Measurements from ENCODE around the gene CDCA5. TPM values are rescaled to one million over a fixed set of nuclear protein-coding genes. Genes with fewer than 3 reads are reported as not detected.

Gene CDCA5
- polyA plus RNA-seq, 6 donors from 2014 or later, result 0.11 to 1.00 (median 0.47) TPM; not detected in 1

Other genes with a start within 250 kb of the CDCA5 start
- gene CDC42BPG, start 239.4 kb downstream of the CDCA5 start, polyA plus RNA-seq (ENCODE audit: low read depth in 6 of 6), result under 1 TPM in 4 of 6 donors, not detected in 2; 0.17 to 0.57 (median 0.33) TPM
- 100 to 1,000 TPM in 2 of 6 donors, 10 to 100 TPM in 4; 65.3 to 119 (median 90.7) TPM for gene EHD1, start 205.4 kb downstream of the CDCA5 start, polyA plus RNA-seq (ENCODE audit: low read depth in 6 of 6)
- 1 to 10 TPM in 5 of 6 donors, not detected in 1; 2.8 to 5.0 (median 3.4) TPM for gene ATG2A, start 166.8 kb downstream of the CDCA5 start, polyA plus RNA-seq (ENCODE audit: low read depth in 6 of 6)
- gene PPP2R5B, start 159.4 kb downstream of the CDCA5 start, polyA plus RNA-seq (ENCODE audit: low read depth in 6 of 6), result 10 to 100 TPM in 3 of 6 donors, 1 to 10 TPM in 3; 7.2 to 15.1 (median 10.2) TPM
- gene GPHA2, start 148.1 kb downstream of the CDCA5 start, polyA plus RNA-seq (ENCODE audit: low read depth in 6 of 6), result not detected
- gene MAJIN, start 111.9 kb downstream of the CDCA5 start, polyA plus RNA-seq (ENCODE audit: low read depth in 6 of 6), result 1 to 10 TPM in 2 of 6 donors, under 1 TPM in 2, not detected in 2; 0.48 to 1.7 (median 1.1) TPM
- 1 to 10 TPM in 3 of 6 donors, under 1 TPM in 2, not detected in 1; 0.13 to 2.9 (median 1.6) TPM for gene BATF2, start 87.1 kb downstream of the CDCA5 start, polyA plus RNA-seq (ENCODE audit: low read depth in 6 of 6)
- gene ARL2, start 69.9 kb downstream of the CDCA5 start, polyA plus RNA-seq (ENCODE audit: low read depth in 6 of 6), result 10 to 100 TPM; 45.9 to 74.0 (median 64.2) TPM
- 10 to 100 TPM; 11.7 to 18.3 (median 14.9) TPM for gene SNX15, start 56.6 kb downstream of the CDCA5 start, polyA plus RNA-seq (ENCODE audit: low read depth in 6 of 6)
- gene SAC3D1, start 42.8 kb downstream of the CDCA5 start, polyA plus RNA-seq (ENCODE audit: low read depth in 6 of 6), result 1 to 10 TPM; 4.7 to 9.6 (median 6.4) TPM
- 10 to 100 TPM; 19.4 to 28.3 (median 24.3) TPM for gene NAALADL1, start 25.5 kb downstream of the CDCA5 start, polyA plus RNA-seq (ENCODE audit: low read depth in 6 of 6)
- gene ZFPL1, start 182 bp upstream of the CDCA5 start, polyA plus RNA-seq (ENCODE audit: low read depth in 6 of 6), result 10 to 100 TPM; 30.0 to 37.4 (median 35.0) TPM
- gene VPS51, start 12.2 kb upstream of the CDCA5 start, polyA plus RNA-seq (ENCODE audit: low read depth in 6 of 6), result 100 to 1,000 TPM in 2 of 6 donors, 10 to 100 TPM in 4; 80.5 to 106 (median 91.2) TPM
- gene TM7SF2, start 27.8 kb upstream of the CDCA5 start, polyA plus RNA-seq (ENCODE audit: low read depth in 6 of 6), result 10 to 100 TPM; 11.6 to 18.4 (median 15.0) TPM
- gene ZNHIT2, start 33.7 kb upstream of the CDCA5 start, polyA plus RNA-seq (ENCODE audit: low read depth in 6 of 6), result 10 to 100 TPM in 4 of 6 donors, 1 to 10 TPM in 2; 6.3 to 16.5 (median 14.1) TPM
- 1,000 to 10,000 TPM; 1,024 to 1,586 (median 1,385) TPM for gene FAU, start 38.1 kb upstream of the CDCA5 start, polyA plus RNA-seq (ENCODE audit: low read depth in 6 of 6)
- gene MRPL49, start 38.3 kb upstream of the CDCA5 start, polyA plus RNA-seq (ENCODE audit: low read depth in 6 of 6), result 100 to 1,000 TPM in 3 of 6 donors, 10 to 100 TPM in 3; 68.8 to 111 (median 102) TPM
- 10 to 100 TPM; 21.4 to 86.9 (median 43.5) TPM for gene SYVN1, start 50.5 kb upstream of the CDCA5 start, polyA plus RNA-seq (ENCODE audit: low read depth in 6 of 6)
- under 1 TPM in 1 of 6 donors, not detected in 5; 0.48 TPM for gene SPDYC, start 86.2 kb upstream of the CDCA5 start, polyA plus RNA-seq (ENCODE audit: low read depth in 6 of 6)
- gene CAPN1, start 97.9 kb upstream of the CDCA5 start, polyA plus RNA-seq (ENCODE audit: low read depth in 6 of 6), result 100 to 1,000 TPM in 5 of 6 donors, 10 to 100 TPM in 1; 93.8 to 132 (median 124) TPM
- gene POLA2, start 177.9 kb upstream of the CDCA5 start, polyA plus RNA-seq (ENCODE audit: low read depth in 6 of 6), result 10 to 100 TPM; 11.9 to 20.4 (median 16.2) TPM
- under 1 TPM in 1 of 6 donors, not detected in 5; 0.88 TPM for gene CDC42EP2, start 230.8 kb upstream of the CDCA5 start, polyA plus RNA-seq (ENCODE audit: low read depth in 6 of 6)
- gene DPF2, start 249.8 kb upstream of the CDCA5 start, polyA plus RNA-seq (ENCODE audit: low read depth in 6 of 6), result 100 to 1,000 TPM in 1 of 6 donors, 10 to 100 TPM in 5; 68.1 to 104 (median 91.9) TPM